Muscle of arm (tissue), 14 donors: Measurements from ENCODE around the gene GCAT. TPM values are rescaled to one million over a fixed set of nuclear protein-coding genes. Genes with fewer than 3 reads are reported as not detected.

Experiments
- DNase-seq: peaks from one replicate; pipeline ENCODE4 v3.0.0-alpha.2; 2013
- long read RNA-seq, 11 donors: transcript quantifications; one replicate each; lab custom pipeline, GENCODE V29; 2026
- polyA plus RNA-seq, 12 donors: library from polyadenylated mRNA; unstranded; fragments of 120-200 nt; gene quantifications; one replicate each; pipeline ENCODE4 v1.2.1, GENCODE V29; 2013; ENCODE audit not compliant: insufficient read length in 12 of 12

The GCAT gene
- polyA plus RNA-seq: 1 to 10 TPM in 10 of 12 donors, not detected in 2; 3.6 to 6.3 (median 5.2) TPM
- long read RNA-seq, donor 1, partial matches to known transcripts: 0 of 1 reads
- long read RNA-seq, donor 1, other reads (novel, unspliced or antisense): 0 of 1 reads
- long read RNA-seq, donor 2, partial matches to known transcripts: 0 of 1 reads
- long read RNA-seq, donor 2, other reads (novel, unspliced or antisense): 0 of 1 reads
- long read RNA-seq, donor 3, partial matches to known transcripts: 0 of 1 reads
- long read RNA-seq, donor 3, other reads (novel, unspliced or antisense): 0 of 1 reads
- long read RNA-seq, donor 4: 0 reads
- long read RNA-seq, donor 5, partial matches to known transcripts: 0 of 5 reads
- long read RNA-seq, donor 5, other reads (novel, unspliced or antisense): 0 of 5 reads
- long read RNA-seq, donor 6, partial matches to known transcripts: 0 of 1 reads
- long read RNA-seq, donor 6, other reads (novel, unspliced or antisense): 0 of 1 reads
- long read RNA-seq, donor 7, partial matches to known transcripts: 0 of 1 reads
- long read RNA-seq, donor 7, other reads (novel, unspliced or antisense): 0 of 1 reads
- long read RNA-seq, donor 8: 0 reads
- long read RNA-seq, donor 9, partial matches to known transcripts: 0 of 2 reads
- long read RNA-seq, donor 9, other reads (novel, unspliced or antisense): 0 of 2 reads
- long read RNA-seq, donor 10, partial matches to known transcripts: 0 of 3 reads
- long read RNA-seq, donor 10, other reads (novel, unspliced or antisense): 0 of 3 reads
- long read RNA-seq, donor 11: 0 reads

DNA sequence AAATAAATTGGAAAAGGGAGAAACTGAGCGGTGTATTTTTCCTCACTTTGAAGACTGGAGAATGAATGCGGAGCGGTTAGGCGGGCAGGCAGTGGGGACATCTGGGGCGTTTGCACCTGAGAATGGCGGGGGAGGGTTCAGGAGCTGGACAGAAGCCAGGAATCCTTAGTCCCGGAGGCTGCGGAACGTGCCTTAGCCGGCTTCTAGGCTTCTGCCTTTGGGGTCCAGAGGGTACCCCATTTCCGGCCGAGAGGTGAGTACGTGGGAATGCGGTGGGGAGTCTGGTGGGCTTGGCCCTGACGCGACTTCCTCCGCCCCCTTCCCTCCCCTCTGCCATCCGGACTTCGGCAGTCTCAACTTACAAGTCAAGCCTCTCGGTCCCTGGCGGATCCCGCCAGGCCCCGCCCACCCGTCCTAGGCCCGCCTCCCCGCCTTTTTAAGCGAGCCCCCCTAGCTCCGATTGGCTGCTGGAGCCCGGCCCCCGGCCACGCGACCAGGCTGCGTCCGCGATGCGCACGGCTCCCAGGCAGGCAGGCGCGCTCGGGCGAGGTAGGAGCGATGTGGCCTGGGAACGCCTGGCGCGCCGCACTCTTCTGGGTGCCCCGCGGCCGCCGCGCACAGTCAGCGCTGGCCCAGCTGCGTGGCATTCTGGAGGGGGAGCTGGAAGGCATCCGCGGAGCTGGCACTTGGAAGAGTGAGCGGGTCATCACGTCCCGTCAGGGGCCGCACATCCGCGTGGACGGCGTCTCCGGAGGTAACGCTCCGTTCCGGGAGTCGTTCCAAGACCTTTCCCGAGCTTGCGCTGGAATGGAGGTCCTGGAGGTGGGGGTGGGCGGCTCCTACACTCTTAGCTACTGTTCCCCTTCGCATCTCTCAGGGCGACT is at the start of gene GCAT:
Gene GCAT (plus strand): TSS at position 525 of the 884 bp plus-strand sequence. CDS start 34 bp downstream, at position 559.
- peak; percentile 96 for DNase-seq

- DNase-seq: no peak
These were observed 49.0 kb upstream of the GCAT start for GRCh38 chr22:37758694-37759093.

DNA sequence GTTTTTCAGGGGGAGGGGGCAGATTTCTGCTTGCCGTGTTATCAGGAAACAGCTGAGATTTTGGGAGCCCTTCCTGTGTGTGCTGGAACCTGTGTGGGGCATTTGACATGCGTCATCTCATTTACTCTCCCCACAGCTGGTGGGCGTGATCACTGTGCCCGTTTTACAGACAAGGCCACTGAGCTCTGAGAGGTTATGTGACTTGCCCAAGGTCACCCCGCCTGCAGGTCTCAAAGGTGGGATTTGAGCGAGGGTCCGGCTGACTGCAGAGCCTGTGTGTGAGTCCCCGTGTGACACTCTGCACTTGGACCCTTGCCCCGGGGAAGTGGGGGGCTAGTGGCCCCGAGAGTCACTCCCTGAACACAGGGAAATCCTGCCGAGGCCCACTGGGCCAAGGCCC is 48.5 kb upstream of the GCAT start:
- no peak for DNase-seq

DNA sequence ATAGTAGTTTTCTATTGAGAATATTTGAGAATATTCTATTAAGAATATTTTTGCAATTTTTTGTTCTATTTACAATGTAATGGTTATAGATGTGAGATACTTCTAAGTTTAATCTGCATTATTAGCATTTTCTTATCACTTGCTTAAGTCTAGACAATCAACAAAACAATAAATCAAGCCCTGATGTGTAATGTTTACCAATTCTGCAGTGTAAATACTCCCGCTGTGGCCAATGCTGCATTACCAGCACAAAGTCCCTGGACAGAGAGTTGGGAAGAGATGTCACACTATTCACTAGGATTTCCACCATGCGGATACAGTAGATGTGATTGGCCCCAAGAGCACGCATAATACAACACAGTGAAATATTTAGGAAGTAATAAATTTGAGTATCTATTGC is 47.6 kb upstream of the GCAT start:
- no peak for DNase-seq

- DNase-seq: no peak
These were observed 45.3 kb upstream of the GCAT start for GRCh38 chr22:37762389-37762836.

GRCh38 chr22:37763012-37763411 is 44.7 kb upstream of the GCAT start:
- DNase-seq: no peak

GRCh38 chr22:37763652-37764051 is 44.1 kb upstream of the GCAT start:
- no peak for DNase-seq

DNA sequence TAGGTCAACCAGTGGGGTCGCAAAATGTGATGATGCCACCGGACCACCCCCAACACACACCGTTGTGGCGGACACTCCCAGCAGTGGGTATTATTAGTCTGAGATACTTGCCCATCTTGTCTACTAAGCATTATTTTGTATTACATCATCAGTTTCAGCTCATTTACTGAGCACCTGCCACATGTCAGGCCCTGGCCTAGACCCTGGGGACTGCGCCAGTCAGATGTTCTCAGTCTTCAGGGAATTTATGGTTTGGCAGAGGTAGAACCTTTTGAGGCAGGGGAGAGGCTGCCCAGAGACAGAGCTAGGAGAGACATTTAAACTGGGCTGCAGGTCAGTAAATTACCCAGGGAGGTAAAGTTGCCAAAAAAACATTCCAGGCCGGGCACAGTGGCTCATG is 43.1 kb upstream of the GCAT start:
- no peak for DNase-seq

DNA sequence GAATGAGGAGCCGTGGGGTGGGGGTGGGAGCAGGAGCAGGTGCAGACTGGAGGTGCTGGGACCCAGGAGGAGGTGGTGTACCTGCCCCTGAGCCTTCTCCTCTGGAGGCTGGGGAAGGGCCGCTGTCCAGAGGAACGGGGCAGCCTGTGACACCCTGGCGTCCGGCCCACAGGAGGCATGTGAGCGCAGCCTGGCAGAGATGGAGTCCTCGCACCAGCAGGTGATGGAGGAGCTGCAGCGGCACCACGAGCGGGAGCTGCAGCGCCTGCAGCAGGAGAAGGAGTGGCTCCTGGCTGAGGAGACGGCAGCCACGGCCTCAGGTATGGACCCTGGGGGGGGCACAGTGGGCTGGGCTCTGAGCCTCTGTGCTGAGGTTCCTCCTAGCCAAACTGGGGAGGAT is 42.2 kb upstream of the GCAT start:
- no peak for DNase-seq

DNA sequence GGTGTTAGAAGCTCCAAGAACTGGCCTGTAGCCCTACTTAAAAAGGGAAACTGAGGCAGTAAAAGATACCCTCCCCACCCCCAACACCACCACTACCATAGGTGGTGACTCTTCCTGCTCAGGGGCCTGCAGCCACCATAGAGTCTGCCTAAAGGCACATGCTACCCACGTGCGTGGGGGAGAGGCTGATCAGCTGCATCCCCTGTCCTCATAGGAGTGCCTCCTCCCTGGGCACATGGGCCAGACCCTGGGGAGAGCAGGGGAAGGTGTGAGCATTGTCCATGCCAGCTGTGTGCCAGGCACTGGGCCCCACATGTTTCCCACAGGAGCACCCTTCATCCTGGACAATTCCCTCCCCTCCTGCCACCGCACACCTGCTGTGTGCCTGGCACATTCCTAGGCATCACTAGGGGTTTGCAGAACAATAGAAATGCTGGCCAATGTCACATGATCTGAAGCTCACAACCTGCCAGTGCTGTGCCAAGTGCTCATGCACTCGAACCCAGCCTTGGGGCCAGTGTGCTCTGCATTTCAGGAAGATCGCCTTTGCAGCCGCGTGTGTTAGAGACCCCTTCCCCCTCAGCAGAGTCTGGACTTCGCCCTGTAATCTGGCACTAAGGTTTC is 41.7 kb upstream of the GCAT start:
- no peak for DNase-seq

DNA sequence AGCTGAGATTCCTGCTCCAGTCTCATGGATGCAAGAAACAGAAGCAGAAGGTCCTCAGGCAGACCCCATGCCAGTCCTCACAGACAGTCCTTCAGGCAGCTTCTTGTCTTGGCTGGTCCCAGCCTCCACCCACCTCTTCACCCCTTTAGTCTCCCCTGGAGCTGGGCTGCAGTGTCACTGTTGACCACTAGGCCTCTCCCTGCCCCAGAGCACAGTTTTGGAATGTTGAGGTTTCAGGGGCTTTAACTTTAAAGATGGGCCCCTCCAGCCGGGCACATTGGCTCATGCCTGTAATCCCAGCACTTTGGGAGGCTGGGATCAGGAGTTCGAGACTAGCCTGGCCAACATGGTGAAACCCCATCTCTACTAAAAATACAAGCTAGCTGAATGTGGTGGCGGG is 39.5 kb upstream of the GCAT start:
- DNase-seq: no peak

DNA sequence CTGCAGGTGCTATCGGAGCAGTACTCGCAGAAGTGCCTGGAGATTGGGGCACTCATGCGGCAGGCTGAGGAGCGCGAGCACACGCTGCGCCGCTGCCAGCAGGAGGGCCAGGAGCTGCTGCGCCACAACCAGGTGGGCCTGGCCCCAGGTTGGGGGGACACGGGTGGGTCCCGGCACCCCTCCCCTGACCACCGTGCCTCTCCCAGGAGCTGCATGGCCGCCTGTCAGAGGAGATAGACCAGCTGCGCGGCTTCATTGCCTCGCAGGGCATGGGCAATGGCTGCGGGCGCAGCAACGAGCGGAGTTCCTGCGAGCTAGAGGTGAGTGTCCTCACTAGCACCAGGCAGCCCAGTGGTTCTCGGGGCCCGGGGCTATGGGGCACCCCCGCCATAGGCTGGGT is 38.7 kb upstream of the GCAT start:
- no peak for DNase-seq

DNA sequence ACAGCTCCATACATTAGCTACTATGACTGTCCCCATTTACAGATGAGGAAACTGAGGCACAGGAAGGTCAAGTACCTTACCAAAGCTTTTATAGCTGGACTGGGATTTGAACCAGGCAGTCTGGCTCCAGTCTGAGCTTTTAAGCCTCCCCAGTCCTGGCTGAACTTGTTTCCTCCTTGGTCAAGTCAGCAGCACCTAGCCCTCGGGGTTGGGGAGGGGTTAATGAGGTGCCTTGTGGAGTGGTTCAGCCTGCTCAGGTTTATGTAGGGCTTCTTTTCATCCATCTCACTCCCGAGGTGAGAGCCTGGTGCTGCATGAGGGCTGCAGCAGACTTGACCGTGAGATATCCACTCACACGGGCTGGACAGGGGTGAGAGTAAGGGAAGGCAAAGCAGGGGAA is 36.7 kb upstream of the GCAT start:
- no peak for DNase-seq

GRCh38 chr22:37771702-37772427 is 35.9 kb upstream of the GCAT start:
- no peak for DNase-seq

GRCh38 chr22:37774728-37775127 is 33.0 kb upstream of the GCAT start:
- no peak for DNase-seq

DNA sequence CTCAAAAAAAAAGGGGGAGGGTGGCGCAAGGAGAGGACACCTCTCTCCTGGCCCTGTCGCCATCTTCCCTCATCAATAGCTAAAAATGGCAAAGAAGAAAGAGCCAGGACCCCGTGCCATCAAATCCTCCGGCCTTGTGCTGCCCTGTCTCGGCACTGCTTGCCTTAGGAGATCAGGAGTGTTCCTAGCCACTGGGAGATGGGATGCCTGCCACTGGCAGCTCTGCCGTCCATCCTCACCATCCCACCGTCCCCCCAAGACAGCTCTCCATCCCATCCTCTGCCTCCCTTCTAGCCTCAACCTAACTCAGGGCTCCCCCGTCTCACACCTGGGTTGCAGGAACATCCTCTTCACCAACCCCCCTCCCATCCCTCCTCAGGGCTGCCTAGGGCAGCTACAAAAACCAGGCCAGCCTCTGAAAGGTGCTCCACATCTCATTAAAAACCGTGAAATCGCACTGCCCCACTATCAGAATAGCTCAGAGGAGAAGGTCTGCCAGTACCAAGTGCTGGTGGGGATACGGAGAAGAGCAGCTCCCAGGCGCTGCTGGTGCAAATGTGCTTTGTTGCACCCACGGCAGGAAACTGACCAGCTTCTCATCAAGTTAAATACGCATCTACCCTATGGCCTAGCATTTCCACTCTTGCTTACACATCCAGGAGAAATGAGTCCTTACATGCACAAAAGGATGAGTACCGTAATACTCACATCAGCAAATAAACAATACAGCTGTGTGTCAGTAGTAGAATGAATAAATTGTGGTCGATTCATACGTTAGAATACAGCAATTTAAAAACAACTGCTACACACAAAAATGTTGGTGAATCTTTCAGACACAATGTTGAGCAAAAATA is 31.7 kb upstream of the GCAT start:
- no peak for DNase-seq

DNA sequence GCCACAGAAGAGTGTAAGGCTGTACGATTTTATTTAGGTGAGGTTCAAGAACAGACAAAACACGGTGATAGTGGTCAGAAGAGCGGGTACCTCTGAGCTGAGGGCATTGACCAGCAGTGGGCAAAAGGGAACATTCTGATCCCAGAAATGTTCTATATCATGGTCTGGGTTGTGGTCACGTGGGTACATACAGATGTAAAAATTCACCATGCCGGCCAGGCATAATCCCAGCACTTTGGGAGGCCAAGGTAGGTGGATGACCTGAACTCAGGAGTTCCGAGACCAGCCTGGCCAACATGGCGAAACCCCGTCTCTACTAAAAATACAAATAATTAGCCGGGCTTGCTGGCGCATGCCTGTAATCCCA is 31.1 kb upstream of the GCAT start:
- DNase-seq: no peak

DNA sequence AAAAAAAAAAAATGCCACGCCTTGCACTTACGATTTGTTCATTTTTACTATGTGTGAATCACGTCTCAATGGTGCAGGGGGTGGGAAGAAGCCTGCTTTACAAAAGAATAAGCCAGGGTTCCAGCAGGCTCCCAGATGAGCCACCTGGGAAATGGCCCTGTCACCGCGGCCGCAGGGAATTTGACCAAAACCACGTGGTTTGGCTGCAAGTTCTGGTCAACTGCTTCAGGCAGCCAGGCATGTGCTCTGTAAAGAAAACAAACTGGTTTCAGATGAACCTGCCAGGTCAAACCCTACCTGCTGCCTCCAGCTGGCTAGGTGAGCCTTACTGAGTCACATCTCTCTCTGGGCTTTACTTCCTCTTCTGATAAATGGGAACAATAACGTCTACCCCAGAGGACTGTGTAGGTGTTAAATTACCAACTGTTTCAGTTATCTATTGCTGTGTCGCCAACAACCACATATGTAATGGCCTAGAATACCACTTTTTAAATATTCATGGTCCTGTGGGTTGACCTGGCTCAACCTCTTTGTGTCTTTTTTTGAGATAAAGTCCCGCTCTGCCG is 30.5 kb upstream of the GCAT start:
- no peak for DNase-seq

DNA sequence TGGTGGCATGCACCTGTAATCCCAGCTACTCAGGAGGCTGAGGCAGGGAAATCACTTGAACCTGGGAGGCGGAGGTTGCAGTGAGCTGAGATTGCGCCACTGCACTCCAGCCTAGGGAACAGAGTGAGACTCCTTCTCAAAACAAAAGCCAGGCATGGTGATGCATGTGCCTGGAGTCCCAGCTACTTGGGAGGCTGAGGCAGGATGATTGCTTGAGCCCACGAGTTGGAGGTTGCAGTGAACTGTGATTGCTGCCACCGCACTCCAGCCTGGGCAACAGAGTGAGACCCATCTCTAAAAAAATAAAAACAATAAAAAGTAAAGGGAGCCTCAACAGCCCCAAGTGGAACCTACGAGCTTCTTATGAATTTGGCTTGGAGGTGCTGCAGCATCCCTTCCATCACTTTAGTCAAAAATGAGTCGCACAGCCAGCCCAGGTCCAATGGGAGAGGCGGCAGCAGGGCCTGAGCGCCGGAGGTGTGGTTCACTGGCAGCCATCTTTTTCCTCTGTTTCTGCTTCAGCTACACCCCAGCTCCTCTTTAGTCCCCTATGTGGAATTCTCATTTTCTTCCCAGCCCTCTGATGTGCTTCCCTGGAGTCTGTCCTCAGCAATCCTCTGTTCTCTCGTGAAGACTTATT is 29.2 kb upstream of the GCAT start:
- DNase-seq: no peak
